G401 (cell line): Measurements from ENCODE around the gene KCNH2. TPM values are rescaled to one million over a fixed set of nuclear protein-coding genes. Genes with fewer than 3 reads are reported as not detected.
A peak's percentile ranks its signal among the peaks of the same experiment; 100 is the strongest.
"Not testable (repeated sequence)": the region's sequence is repeated elsewhere in the genome, so short reads cannot be mapped to it uniquely, and the experiment has no call there.

ENCODE experiments used
- DNase-seq: peaks from one replicate; pipeline ENCODE4 v3.0.0-alpha.2; 2015; ENCODE audit warnings: low spot score
- in situ Hi-C: cut with HindIII; loops from 2 replicates; pipeline ENCODE4 v1.10.0; 2016; ENCODE audit warnings: low sequenced_read_pairs, mixed read lengths
- total RNA-seq: library from RNA; depleted of rRNA; stranded (reverse); fragments of >200 nt; shearing (Covaris generic); gene quantifications from 2 replicates; pipeline ENCODE4 v1.2.3, GENCODE V29; 2014

The KCNH2 gene
- total RNA-seq, 1 experiment from 2014 or later = 11.5 TPM

- DNase-seq = peak; percentile 84
- in situ Hi-C loops = no loop called here
Observed at GRCh38 chr7:151013733-151014497, 35.8 kb upstream of the KCNH2 start.

- DNase-seq = no peak
- in situ Hi-C loops = no loop called here
Observed at GRCh38 chr7:151013356-151013732, 35.2 kb upstream of the KCNH2 start.

GRCh38 chr7:151012911-151013347, 34.8 kb upstream of the KCNH2 start:
- DNase-seq = peak; percentile 34
- in situ Hi-C loops = no loop called here

GRCh38 chr7:151012031-151012692, 34.0 kb upstream of the KCNH2 start:
- DNase-seq = no peak
- in situ Hi-C loops = no loop called here

- DNase-seq, in situ Hi-C loops: not testable (repeated sequence)
Observed at GRCh38 chr7:151011616-151012015, 33.5 kb upstream of the KCNH2 start.

GRCh38 chr7:151011097-151011409, 32.9 kb upstream of the KCNH2 start:
- no peak for DNase-seq
- in situ Hi-C loops = no loop called here

- peak; percentile 57 for DNase-seq
- in situ Hi-C loops = no loop called here
Observed at GRCh38 chr7:151010307-151011096, 32.4 kb upstream of the KCNH2 start.

- no peak for DNase-seq
- in situ Hi-C loops = no loop called here
Observed at GRCh38 chr7:151010037-151010306, 31.9 kb upstream of the KCNH2 start.

- in situ Hi-C loops = no loop called here
- DNase-seq = peak; percentile 30
Observed at GRCh38 chr7:151009327-151010036, 31.4 kb upstream of the KCNH2 start.

GRCh38 chr7:151008511-151009323, 30.6 kb upstream of the KCNH2 start:
- DNase-seq = peak; percentile 38
- in situ Hi-C loops = no loop called here

- in situ Hi-C loops = no loop called here
- DNase-seq = no peak
Observed at GRCh38 chr7:151008143-151008510, 30.0 kb upstream of the KCNH2 start.

- in situ Hi-C loops = no loop called here
- DNase-seq = no peak
Observed at GRCh38 chr7:151007469-151007898, 29.4 kb upstream of the KCNH2 start.

GRCh38 chr7:151006590-151007300, 28.6 kb upstream of the KCNH2 start:
- DNase-seq = no peak
- in situ Hi-C loops = no loop called here

GRCh38 chr7:151005566-151005965, 27.4 kb upstream of the KCNH2 start:
- no peak for DNase-seq
- in situ Hi-C loops = no loop called here

GRCh38 chr7:151003572-151003971, 25.5 kb upstream of the KCNH2 start:
- in situ Hi-C loops = no loop called here
- DNase-seq = no peak

- in situ Hi-C loops = no loop called here
- DNase-seq = no peak
Observed at GRCh38 chr7:151001546-151001945, 23.4 kb upstream of the KCNH2 start.

- in situ Hi-C loops = no loop called here
- DNase-seq = no peak
Observed at GRCh38 chr7:151000897-151001495, 22.9 kb upstream of the KCNH2 start.
